ENCODE data around the gene FBXL19. TPM values are rescaled to one million over a fixed set of nuclear protein-coding genes. Genes with fewer than 3 reads are reported as not detected.

The FBXL19 gene
- total and polyA plus RNA-seq, 9 of the 15 experiments (the other 6 are each of a cell fraction or from before 2014, with no cell fraction given), result 0.13 to 48.0 (median 13.5) TPM; not detected in 1

DNA sequence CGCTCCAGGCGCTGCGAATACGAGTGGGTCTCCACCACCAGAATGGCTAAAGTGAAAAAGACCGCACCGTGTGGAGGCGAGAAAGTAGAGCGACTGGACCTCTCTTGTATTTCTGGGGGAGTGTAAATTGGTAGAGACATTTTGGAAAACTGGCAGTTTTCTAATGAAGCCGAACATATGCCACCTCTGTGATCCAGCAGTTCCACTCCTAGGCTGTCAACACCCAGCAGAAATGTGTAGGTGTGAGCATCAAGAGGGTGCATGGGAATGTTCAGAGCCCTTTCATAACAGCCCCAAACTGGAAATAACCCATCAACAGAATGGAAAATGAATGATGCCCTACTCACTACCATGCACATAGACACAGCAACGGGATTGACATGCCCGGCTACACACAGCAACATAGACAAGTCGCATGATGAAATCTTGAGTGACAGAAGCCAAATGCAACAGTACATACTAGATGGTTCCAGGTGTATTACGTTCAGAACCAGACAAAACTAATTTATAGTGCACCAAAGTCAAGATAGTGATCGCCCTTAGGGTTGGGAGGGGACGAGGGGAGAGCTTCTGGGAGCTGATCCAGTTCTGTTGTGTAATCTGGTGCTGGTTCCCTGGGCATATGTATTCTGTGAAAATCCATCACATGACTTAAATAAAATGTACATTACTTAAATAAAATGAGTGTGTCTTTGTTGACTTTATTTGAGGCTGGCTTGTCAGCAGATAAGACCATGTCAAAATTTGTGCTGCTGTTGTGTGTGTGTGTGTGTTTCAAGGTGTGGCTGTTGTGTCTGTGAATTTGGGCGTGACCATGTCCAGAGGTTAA lies 28.6 kb upstream of the FBXL19 start (continued):
- TF ChIP-seq CREB5 (CRISPR knock-in tag; IDR thresholded peaks at IDR 0.05) (no peak), CBFA2T3 (IDR thresholded peaks at IDR 0.05) (no peak), SMAD3 (CRISPR knock-in tag; conservative IDR thresholded peaks at IDR 0.05) (no peak), TAF15 (IDR thresholded peaks at IDR 0.05; ENCODE audit: low read depth, low read length) (no peak), GTF2A2 (tag; IDR thresholded peaks at IDR 0.05) (no peak), DPF2 (IDR thresholded peaks at IDR 0.05) (peak; percentile 43), PHF21A (IDR thresholded peaks at IDR 0.05; ENCODE audit: borderline replicate concordance, low read depth) (no peak), DNMT1 (IDR thresholded peaks at IDR 0.05) (no peak), NEUROD1 (IDR thresholded peaks at IDR 0.05; ENCODE audit: borderline replicate concordance, low read depth, low read length, partially characterized antibody) (no peak), CTBP1 (IDR thresholded peaks at IDR 0.05; ENCODE audit: borderline replicate concordance) (no peak), BMI1 (IDR thresholded peaks at IDR 0.05; ENCODE audit: low read length) (no peak), ZNF583 (CRISPR knock-in tag; IDR thresholded peaks at IDR 0.05) (no peak), SREBF1 (IDR thresholded peaks at IDR 0.05; ENCODE audit: borderline replicate concordance, low read depth, low read length) (no peak), GTF3C2 (IDR thresholded peaks at IDR 0.05; ENCODE audit: borderline replicate concordance, extremely low read depth, insufficient read length) (no peak), TFAP4 (CRISPR knock-in tag; IDR thresholded peaks at IDR 0.05; ENCODE audit: borderline replicate concordance) (no peak), HDGF (IDR thresholded peaks at IDR 0.05) (no peak), MAZ (CRISPR knock-in tag; conservative IDR thresholded peaks at IDR 0.05 in 1 of 2, IDR thresholded peaks at IDR 0.05 in 1 of 2) (no peak), MAFF (IDR thresholded peaks at IDR 0.05; ENCODE audit: low read length) (no peak), ZNF384 (IDR thresholded peaks at IDR 0.05; ENCODE audit: low read depth, low read length) (no peak), ZC3H4 (CRISPR knock-in tag; IDR thresholded peaks at IDR 0.05; ENCODE audit: borderline replicate concordance) (no peak), ID3 (CRISPR knock-in tag; IDR thresholded peaks at IDR 0.05) (no peak), ID3 (tag; IDR thresholded peaks at IDR 0.05) (0 out of 2 replicates have a peak, but pooled peaks have one; percentile 2), SMARCC2 (IDR thresholded peaks at IDR 0.05; ENCODE audit: low read depth) (no peak)
- TF ChIP-seq, protein P1, sequence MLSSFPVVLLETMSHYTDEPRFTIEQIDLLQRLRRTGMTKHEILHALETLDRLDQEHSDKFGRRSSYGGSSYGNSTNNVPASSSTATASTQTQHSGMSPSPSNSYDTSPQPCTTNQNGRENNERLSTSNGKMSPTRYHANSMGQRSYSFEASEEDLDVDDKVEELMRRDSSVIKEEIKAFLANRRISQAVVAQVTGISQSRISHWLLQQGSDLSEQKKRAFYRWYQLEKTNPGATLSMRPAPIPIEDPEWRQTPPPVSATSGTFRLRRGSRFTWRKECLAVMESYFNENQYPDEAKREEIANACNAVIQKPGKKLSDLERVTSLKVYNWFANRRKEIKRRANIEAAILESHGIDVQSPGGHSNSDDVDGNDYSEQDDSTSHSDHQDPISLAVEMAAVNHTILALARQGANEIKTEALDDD (IDR thresholded peaks at IDR 0.05), result no peak

Measured in K562 (cell line).